Measurements from ENCODE around the gene ZNF133. TPM values are rescaled to one million over a fixed set of nuclear protein-coding genes. Genes with fewer than 3 reads are reported as not detected.

The ZNF133 gene
- total and polyA plus RNA-seq, 2 donors (not counting 1 experiment from before 2014, with no cell fraction given) = 13.7 to 14.9 TPM

DNA sequence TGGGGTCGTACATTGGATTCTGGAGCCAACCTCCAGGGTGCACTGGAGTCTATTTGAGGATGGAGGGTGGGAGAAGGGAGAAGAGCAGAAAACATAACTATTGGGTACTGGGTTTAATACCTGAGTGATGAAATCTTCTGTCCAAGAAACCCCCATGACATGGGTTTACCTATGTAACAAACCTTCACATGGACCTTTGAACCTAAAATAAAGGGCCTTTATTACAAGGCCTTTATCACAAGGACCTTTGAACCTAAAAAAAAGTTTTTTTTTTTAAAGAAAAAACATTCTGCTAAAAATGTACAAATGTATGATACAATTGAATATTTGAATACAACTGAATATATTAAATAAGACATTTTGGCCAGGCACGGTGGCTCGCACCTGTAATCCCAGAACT is 38.1 kb upstream of the ZNF133 start:
- H3K9me3 Mint-ChIP-seq (ENCODE audit: insufficient read depth) = no peaks in the 10 kb centered on the region
- TF ChIP-seq, protein P1, sequence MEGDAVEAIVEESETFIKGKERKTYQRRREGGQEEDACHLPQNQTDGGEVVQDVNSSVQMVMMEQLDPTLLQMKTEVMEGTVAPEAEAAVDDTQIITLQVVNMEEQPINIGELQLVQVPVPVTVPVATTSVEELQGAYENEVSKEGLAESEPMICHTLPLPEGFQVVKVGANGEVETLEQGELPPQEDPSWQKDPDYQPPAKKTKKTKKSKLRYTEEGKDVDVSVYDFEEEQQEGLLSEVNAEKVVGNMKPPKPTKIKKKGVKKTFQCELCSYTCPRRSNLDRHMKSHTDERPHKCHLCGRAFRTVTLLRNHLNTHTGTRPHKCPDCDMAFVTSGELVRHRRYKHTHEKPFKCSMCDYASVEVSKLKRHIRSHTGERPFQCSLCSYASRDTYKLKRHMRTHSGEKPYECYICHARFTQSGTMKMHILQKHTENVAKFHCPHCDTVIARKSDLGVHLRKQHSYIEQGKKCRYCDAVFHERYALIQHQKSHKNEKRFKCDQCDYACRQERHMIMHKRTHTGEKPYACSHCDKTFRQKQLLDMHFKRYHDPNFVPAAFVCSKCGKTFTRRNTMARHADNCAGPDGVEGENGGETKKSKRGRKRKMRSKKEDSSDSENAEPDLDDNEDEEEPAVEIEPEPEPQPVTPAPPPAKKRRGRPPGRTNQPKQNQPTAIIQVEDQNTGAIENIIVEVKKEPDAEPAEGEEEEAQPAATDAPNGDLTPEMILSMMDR (IDR thresholded peaks at IDR 0.05) = no peak
- no peak for TF ChIP-seq EZH2 (IDR thresholded peaks at IDR 0.05; ENCODE audit: borderline replicate concordance, insufficient read depth, low read depth, low read length, poor library complexity, severe bottlenecking)
- Histone ChIP-seq H3K36me3 (replicated peaks in 1 of 2; ENCODE audit: control extremely low read depth in 1 of 2, control insufficient read depth in 1 of 2, extremely low read depth in 1 of 2, insufficient read depth in 2 of 2, low read length in 1 of 2) (no peaks in the 10 kb centered on the region), H3K4me3 (ENCODE audit: control extremely low read depth in 1 of 5, extremely low read depth in 1 of 5, insufficient read depth in 1 of 5, low read depth in 2 of 5, low read length in 4 of 5) (no peak overlapping the region), H3K4me2 (replicated peaks; ENCODE audit: low read depth, low read length, poor library complexity, severe bottlenecking) (no peak overlapping the region), H3K27me3 (replicated peaks in 1 of 4; ENCODE audit: control extremely low read depth in 1 of 4, control insufficient read depth in 3 of 4, insufficient read depth in 4 of 4, low read length in 3 of 4) (no peaks in the 10 kb centered on the region), H3K9me3 (ENCODE audit: control extremely low read depth in 1 of 3, control insufficient read depth in 2 of 3, insufficient read depth in 1 of 3, low read length in 2 of 3) (no peaks in the 10 kb centered on the region), H3K9ac (ENCODE audit: low read length) (no peak overlapping the region), H3K79me2 (ENCODE audit: control insufficient read depth, insufficient read depth, low read length) (no peaks in the 10 kb centered on the region), H3K27ac (ENCODE audit: low read length in 2 of 2) (no peak overlapping the region), H3K4me1 (ENCODE audit: control insufficient read depth in 2 of 2, insufficient read depth in 2 of 2, low read length in 2 of 2) (no peaks in the 10 kb centered on the region), H4K20me1 (ENCODE audit: control insufficient read depth, insufficient read depth, low read length, poor library complexity, severe bottlenecking) (no peaks in the 10 kb centered on the region), H2AFZ (ENCODE audit: insufficient read depth, low read depth, low read length, poor library complexity, severe bottlenecking) (no peak overlapping the region)
- ATAC-seq (ENCODE audit: low read depth) = no peak
- H3K4me1 Mint-ChIP-seq = no peaks in the 10 kb centered on the region
- H3K27ac Mint-ChIP-seq = no peak overlapping the region
- peaks cover 18% of the 10 kb centered on the region for H3K27me3 Mint-ChIP-seq
- no peak overlapping the region for H3K4me3 Mint-ChIP-seq
- DNase-seq = no peak
- intact Hi-C loops (cut with micrococcal nuclease) = no loop called here
- WGBS (ENCODE audit: insufficient coverage) = no CpG with 5 or more reads among the region's 3 CpGs
- ChIA-PET CTCF (interaction anchor here (0.7 kb wide), 1 partner anchor 43 kb away, joined by 3 read pairs; no protein-coding TSS in a partner anchor), POLR2A (no interaction called here)

DNA sequence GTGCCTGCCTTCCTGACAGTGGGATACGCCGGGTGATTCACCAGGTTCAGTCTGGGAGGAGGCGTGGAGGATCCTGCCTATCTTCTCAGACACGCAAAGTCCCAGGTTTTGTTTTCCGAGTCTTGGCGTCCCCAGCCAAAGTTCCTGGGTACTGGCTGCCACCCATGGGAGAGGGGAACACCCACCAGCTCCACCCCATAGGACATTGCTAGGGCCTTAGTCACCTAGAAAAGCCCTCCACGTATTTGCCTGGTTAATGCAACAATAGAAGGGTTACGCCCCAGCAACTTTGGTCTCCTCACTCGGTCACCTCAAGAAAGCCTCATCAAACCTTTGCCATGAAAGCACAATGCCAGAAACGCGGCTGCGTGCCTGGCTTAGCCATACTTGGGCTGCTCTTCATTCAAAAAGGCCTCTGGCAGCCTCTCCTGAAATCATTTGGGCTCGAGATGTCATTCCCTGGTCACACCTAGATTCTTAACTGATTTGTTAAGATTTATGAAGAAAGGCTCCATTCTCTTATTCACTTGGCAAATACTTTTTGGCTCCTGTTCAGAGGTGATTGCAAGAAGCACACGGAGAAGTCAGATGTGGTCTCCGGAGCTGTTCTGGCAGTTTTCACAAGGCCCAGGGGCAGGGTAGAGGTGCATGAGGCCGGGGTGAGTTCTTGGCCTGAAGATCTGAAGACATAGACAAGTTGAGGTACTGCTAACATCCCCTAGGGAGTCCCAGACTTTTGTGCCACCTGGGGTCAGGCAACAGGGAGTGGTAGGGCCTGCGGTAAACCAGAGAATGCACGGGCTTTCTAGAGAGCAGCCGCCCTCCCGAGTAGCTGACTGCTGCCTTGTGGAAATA is 35.5 kb upstream of the ZNF133 start:
- Histone ChIP-seq H2AFZ (ENCODE audit: insufficient read depth, low read depth, low read length, poor library complexity, severe bottlenecking) (no peak overlapping the region), H3K27me3 (replicated peaks in 1 of 4; ENCODE audit: control extremely low read depth in 1 of 4, control insufficient read depth in 3 of 4, insufficient read depth in 4 of 4, low read length in 3 of 4) (no peaks in the 10 kb centered on the region), H3K9ac (ENCODE audit: low read length) (no peak overlapping the region), H3K79me2 (ENCODE audit: control insufficient read depth, insufficient read depth, low read length) (no peaks in the 10 kb centered on the region), H3K4me3 (ENCODE audit: control extremely low read depth in 1 of 5, extremely low read depth in 1 of 5, insufficient read depth in 1 of 5, low read depth in 2 of 5, low read length in 4 of 5) (no peak overlapping the region), H4K20me1 (ENCODE audit: control insufficient read depth, insufficient read depth, low read length, poor library complexity, severe bottlenecking) (no peaks in the 10 kb centered on the region), H3K27ac (ENCODE audit: low read length in 2 of 2) (no peak overlapping the region), H3K36me3 (replicated peaks in 1 of 2; ENCODE audit: control extremely low read depth in 1 of 2, control insufficient read depth in 1 of 2, extremely low read depth in 1 of 2, insufficient read depth in 2 of 2, low read length in 1 of 2) (no peaks in the 10 kb centered on the region), H3K4me2 (replicated peaks; ENCODE audit: low read depth, low read length, poor library complexity, severe bottlenecking) (no peak overlapping the region), H3K4me1 (ENCODE audit: control insufficient read depth in 2 of 2, insufficient read depth in 2 of 2, low read length in 2 of 2) (no peaks in the 10 kb centered on the region), H3K9me3 (ENCODE audit: control extremely low read depth in 1 of 3, control insufficient read depth in 2 of 3, insufficient read depth in 1 of 3, low read length in 2 of 3) (no peaks in the 10 kb centered on the region)
- Mint-ChIP-seq H3K4me3 (no peak overlapping the region), H3K4me1 (no peaks in the 10 kb centered on the region), H3K27me3 (peaks cover 22% of the 10 kb centered on the region), H3K27ac (no peak overlapping the region), H3K9me3 (ENCODE audit: insufficient read depth) (no peaks in the 10 kb centered on the region)
- no peak for DNase-seq
- no peak for ATAC-seq (ENCODE audit: low read depth)
- WGBS (ENCODE audit: insufficient coverage) = 89% methylated on average over 19 of the region's 20 CpGs
- ChIA-PET POLR2A (no interaction called here), CTCF (no interaction called here)
- intact Hi-C loops (cut with micrococcal nuclease) = no loop called here
- no peak for TF ChIP-seq EZH2 (IDR thresholded peaks at IDR 0.05; ENCODE audit: borderline replicate concordance, insufficient read depth, low read depth, low read length, poor library complexity, severe bottlenecking)
- TF ChIP-seq, protein P1 (IDR thresholded peaks at IDR 0.05) = no peak
